ENCODE data around the gene KCP. TPM values are rescaled to one million over a fixed set of nuclear protein-coding genes. Genes with fewer than 3 reads are reported as not detected.
A peak's percentile ranks its signal among the peaks of the same experiment; 100 is the strongest.

Gene KCP
- total RNA-seq, 4 donors from 2014 or later, result 0.47 to 1.5 (median 0.87) TPM

DNA sequence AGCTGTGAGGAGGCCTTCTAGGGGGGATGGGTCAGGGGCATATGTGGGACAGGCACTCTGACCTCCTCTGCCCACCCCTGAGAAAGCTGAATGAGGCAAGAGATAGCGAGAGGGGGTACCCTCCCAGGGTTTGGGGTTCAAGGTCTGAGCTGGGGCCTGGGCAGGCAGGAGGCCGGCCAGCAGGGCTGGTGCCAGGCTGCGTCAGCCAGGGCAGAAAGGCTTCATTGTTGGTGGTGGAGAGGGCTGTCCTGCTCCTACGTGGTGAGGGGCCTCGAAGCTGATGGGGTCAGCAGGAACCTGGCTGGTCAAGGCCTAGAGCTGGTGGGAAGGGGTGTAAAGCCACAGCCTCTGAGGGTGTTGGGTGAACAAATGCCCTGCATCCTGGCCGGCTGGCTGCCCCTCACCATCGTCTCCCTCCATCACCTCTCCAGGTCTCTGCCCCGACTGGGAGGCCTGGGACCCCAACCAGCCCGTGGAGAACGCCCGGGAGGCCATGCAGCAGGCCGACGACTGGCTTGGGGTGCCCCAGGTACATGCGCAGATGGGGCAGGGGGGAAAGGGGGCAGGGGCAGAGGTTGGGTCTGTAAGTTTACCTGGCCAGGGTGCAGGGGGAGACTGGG lies 73.7 kb downstream of the KCP start:
- H3K36me3 ChIP-seq, result peaks cover 0 to 39% (median 0%) of the 10 kb centered on the region in 3 donors
- no peaks in the 10 kb centered on the region for H3K9me3 ChIP-seq
- H3K4me3 ChIP-seq, result no peak overlapping the region
- TF ChIP-seq, protein P1, sequence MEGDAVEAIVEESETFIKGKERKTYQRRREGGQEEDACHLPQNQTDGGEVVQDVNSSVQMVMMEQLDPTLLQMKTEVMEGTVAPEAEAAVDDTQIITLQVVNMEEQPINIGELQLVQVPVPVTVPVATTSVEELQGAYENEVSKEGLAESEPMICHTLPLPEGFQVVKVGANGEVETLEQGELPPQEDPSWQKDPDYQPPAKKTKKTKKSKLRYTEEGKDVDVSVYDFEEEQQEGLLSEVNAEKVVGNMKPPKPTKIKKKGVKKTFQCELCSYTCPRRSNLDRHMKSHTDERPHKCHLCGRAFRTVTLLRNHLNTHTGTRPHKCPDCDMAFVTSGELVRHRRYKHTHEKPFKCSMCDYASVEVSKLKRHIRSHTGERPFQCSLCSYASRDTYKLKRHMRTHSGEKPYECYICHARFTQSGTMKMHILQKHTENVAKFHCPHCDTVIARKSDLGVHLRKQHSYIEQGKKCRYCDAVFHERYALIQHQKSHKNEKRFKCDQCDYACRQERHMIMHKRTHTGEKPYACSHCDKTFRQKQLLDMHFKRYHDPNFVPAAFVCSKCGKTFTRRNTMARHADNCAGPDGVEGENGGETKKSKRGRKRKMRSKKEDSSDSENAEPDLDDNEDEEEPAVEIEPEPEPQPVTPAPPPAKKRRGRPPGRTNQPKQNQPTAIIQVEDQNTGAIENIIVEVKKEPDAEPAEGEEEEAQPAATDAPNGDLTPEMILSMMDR (IDR thresholded peaks at IDR 0.05), result no peak
- no peak for TF ChIP-seq POLR2A (IDR thresholded peaks at IDR 0.05)
- peaks cover 0 to 21% (median 0%) of the 10 kb centered on the region in 4 donors for H3K27me3 ChIP-seq
- 62 to 100% methylated on average over 2 to 5 of the region's 14 CpGs for WGBS, 2 donors
- H3K4me1 ChIP-seq, result peaks cover 8 to 58% (median 24%) of the 10 kb centered on the region in 3 donors
- peak overlapping the region in 3 of 4 donors; percentile 61 to 79 (median 68) for H3K27ac ChIP-seq
- intact Hi-C loops (cut with DNase I), result no loop called here
- no peak for DNase-seq

DNA sequence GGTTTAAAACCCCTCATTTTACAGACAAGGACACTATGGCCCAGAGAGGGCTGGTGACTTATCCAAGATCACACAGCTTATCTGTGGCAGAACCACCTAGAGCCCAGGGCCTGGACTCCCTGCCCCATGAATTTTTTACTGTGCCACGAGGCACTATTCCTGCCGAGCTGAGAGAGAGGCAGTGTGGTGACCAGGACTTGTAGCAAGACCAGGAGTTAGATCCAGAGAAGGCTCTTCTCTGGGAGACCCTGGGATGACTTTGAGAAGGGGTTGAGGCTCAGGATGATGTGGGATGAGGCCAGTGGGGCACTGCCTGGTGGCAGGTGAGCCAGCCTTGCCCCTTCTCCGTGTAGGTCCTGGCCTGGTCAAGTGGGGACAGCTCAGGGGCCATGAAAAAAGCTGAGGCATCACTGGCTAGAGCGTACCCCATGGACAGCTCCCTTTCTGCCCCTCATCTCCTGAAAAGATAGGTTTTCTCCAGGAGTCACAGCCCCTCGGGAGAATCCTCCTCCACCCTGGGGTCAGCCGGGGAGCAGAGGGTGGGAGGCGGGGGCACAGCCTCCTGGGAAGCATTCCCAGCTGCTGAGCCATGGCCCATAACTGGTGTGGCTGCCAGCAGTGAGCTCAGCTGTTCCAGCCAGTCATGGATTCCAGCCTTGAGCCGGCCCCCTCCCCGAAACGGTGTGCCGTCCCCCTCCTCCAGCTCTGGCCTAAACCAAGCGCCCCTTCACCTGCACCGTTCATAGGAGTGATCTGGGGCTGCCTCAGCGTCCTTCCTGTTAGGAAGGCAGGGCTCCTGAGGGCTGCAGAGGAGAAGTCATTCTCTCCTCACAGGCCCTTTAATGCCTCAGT lies 74.5 kb downstream of the KCP start:
- peak overlapping the region in 3 of 4 donors; percentile 61 to 79 (median 68) for H3K27ac ChIP-seq
- H3K36me3 ChIP-seq, result peaks cover 0 to 34% (median 0%) of the 10 kb centered on the region in 3 donors
- WGBS, 2 donors, result 77% methylated on average over 4 to 6 of the region's 14 CpGs
- TF ChIP-seq, protein P1 (IDR thresholded peaks at IDR 0.05), result no peak
- no peak for TF ChIP-seq POLR2A (IDR thresholded peaks at IDR 0.05)
- intact Hi-C loops (cut with DNase I), result no loop called here
- H3K9me3 ChIP-seq, result no peaks in the 10 kb centered on the region
- peaks cover 8 to 61% (median 26%) of the 10 kb centered on the region in 3 donors for H3K4me1 ChIP-seq
- no peak overlapping the region for H3K4me3 ChIP-seq
- H3K27me3 ChIP-seq, result peaks cover 0 to 29% (median 0%) of the 10 kb centered on the region in 4 donors
- no peak for DNase-seq

DNA sequence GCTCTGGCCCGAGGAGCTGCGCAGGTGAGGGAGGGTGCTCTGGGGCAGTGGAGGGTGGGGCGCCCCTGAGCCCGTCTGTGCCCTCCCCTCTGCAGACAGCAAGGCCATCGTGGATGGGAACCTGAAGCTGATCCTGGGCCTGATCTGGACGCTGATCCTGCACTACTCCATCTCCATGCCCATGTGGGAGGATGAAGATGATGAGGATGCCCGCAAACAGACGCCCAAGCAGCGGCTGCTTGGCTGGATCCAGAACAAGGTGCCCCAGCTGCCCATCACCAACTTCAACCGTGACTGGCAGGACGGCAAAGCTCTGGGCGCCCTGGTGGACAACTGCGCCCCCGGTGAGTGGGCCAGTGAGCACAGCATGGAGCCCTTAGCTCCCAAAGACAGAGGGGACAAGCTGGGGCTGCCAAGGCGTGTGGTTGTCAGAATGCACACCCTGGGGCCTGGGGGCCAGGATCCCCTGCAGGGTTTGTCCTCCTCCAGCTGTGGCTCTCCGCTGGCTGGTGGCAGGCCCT lies 75.2 kb downstream of the KCP start:
- Histone ChIP-seq H3K27me3 (peaks cover 0 to 37% (median 0%) of the 10 kb centered on the region in 4 donors), H3K36me3 (peaks cover 0 to 27% (median 0%) of the 10 kb centered on the region in 3 donors), H3K4me3 (no peak overlapping the region), H3K9me3 (no peaks in the 10 kb centered on the region), H3K27ac (peak overlapping the region in 3 of 4 donors; percentile 79 to 88 (median 84)), H3K4me1 (peaks cover 12 to 69% (median 32%) of the 10 kb centered on the region in 3 donors)
- intact Hi-C loops (cut with DNase I), result no loop called here
- 80 to 92% methylated on average over 2 to 3 of the region's 16 CpGs for WGBS, 2 donors
- no peak for DNase-seq
- TF ChIP-seq, protein P1 (IDR thresholded peaks at IDR 0.05), result no peak
- TF ChIP-seq POLR2A (IDR thresholded peaks at IDR 0.05), result no peak

DNA sequence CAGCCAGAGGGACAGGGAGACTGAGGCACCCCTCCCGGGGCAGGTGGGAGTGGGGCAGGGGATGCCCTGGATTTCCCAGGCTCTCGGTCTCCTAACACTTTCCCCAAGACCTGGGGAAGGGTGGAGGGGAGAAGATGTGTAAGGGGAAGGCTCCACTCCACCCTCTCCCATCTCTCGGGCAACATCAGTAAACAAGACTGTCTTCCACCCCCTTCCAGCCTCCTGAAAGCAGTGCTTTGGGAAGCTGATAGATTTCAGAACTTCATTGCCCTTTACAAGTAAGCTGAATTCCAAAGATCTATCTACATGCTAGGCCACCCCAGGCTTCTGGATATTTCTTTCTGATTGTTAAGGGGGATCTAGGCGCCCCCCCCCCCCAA lies 76.6 kb downstream of the KCP start:
- Histone ChIP-seq H3K9me3 (no peaks in the 10 kb centered on the region), H3K36me3 (peaks cover 0 to 16% (median 0%) of the 10 kb centered on the region in 3 donors), H3K27ac (peak overlapping the region; percentile 21 to 92 (median 86)), H3K4me3 (peak overlapping the region in 1 of 4 donors; percentile 74), H3K4me1 (peaks cover 21 to 75% (median 38%) of the 10 kb centered on the region in 3 donors), H3K27me3 (peaks cover 0 to 49% (median 0%) of the 10 kb centered on the region in 4 donors)
- WGBS, 2 donors, result 20 to 21% methylated on average over 3 of the region's 4 CpGs
- intact Hi-C loops (cut with DNase I), result no loop called here
- TF ChIP-seq POLR2A (IDR thresholded peaks at IDR 0.05), result no peak
- TF ChIP-seq, protein P1 (IDR thresholded peaks at IDR 0.05), result no peak
- no peak for DNase-seq

Data from esophagus squamous epithelium (tissue), 5 donors.